ENCODE data around the gene LIMK1.
"Not testable (repeated sequence)": the region's sequence is repeated elsewhere in the genome, so short reads cannot be mapped to it uniquely, and the experiment has no call there.

LIMK1 gene

GRCh38 chr7:74115326-74115725 lies 31.7 kb downstream of the LIMK1 start:
- no peak overlapping the region for H3K4me3 ChIP-seq (ENCODE audit: low read length)
- TF ChIP-seq CTCF (conservative IDR thresholded peaks at IDR 0.05; ENCODE audit: low read length) = no peak
- DNase-seq (ENCODE audit: low read depth) = no peak

GRCh38 chr7:74116356-74116755 lies 32.8 kb downstream of the LIMK1 start:
- no peak for TF ChIP-seq CTCF (conservative IDR thresholded peaks at IDR 0.05; ENCODE audit: low read length)
- H3K4me3 ChIP-seq (ENCODE audit: low read length) = no peak overlapping the region
- no peak for DNase-seq (ENCODE audit: low read depth)

- TF ChIP-seq CTCF (conservative IDR thresholded peaks at IDR 0.05; ENCODE audit: low read length) = no peak
- H3K4me3 ChIP-seq (ENCODE audit: low read length) = no peak overlapping the region
- DNase-seq (ENCODE audit: low read depth) = no peak
These were observed 36.2 kb downstream of the LIMK1 start for GRCh38 chr7:74119831-74120230.

GRCh38 chr7:74121401-74122249 lies 38.0 kb downstream of the LIMK1 start:
- TF ChIP-seq CTCF (conservative IDR thresholded peaks at IDR 0.05; ENCODE audit: low read length) = no peak
- H3K4me3 ChIP-seq (ENCODE audit: low read length) = no peak overlapping the region
- no peak for DNase-seq (ENCODE audit: low read depth)

GRCh38 chr7:74123892-74124291 lies 40.3 kb downstream of the LIMK1 start:
- H3K4me3 ChIP-seq (ENCODE audit: low read length); DNase-seq (ENCODE audit: low read depth): not testable (repeated sequence)

- no peak overlapping the region for H3K4me3 ChIP-seq (ENCODE audit: low read length)
- DNase-seq (ENCODE audit: low read depth) = no peak
- TF ChIP-seq CTCF (conservative IDR thresholded peaks at IDR 0.05; ENCODE audit: low read length) = no peak
These were observed 42.7 kb downstream of the LIMK1 start for GRCh38 chr7:74126220-74126880.

GRCh38 chr7:74129887-74130286 lies 46.3 kb downstream of the LIMK1 start:
- no peak for TF ChIP-seq CTCF (conservative IDR thresholded peaks at IDR 0.05; ENCODE audit: low read length)
- no peak overlapping the region for H3K4me3 ChIP-seq (ENCODE audit: low read length)
- DNase-seq (ENCODE audit: low read depth) = no peak

Measured in AG10803 (cell line).